Body of pancreas (tissue), 4 donors: ENCODE measurements around the gene EMILIN2.

Source experiments
- POLR2A ChIP-seq, 3 donors: fragments of 450-650 bp; IDR thresholded peaks; one replicate each; pipeline ENCODE4 v1.6.1; 2016; ENCODE audit warnings: antibody characterized with exemption in 3 of 3, mild to moderate bottlenecking in 2 of 3
- TF ChIP-seq, protein P1 (sequence below), 7 experiments: fragments of 450-650 bp in 4 of 7; fragments of 200-600 bp in 3 of 7; sonication (generic) in 3 of 7; IDR thresholded peaks; one replicate each; pipeline ENCODE4 v1.5.1; 2016 to 2019; ENCODE audit warnings: antibody characterized with exemption in 7 of 7

DNA sequence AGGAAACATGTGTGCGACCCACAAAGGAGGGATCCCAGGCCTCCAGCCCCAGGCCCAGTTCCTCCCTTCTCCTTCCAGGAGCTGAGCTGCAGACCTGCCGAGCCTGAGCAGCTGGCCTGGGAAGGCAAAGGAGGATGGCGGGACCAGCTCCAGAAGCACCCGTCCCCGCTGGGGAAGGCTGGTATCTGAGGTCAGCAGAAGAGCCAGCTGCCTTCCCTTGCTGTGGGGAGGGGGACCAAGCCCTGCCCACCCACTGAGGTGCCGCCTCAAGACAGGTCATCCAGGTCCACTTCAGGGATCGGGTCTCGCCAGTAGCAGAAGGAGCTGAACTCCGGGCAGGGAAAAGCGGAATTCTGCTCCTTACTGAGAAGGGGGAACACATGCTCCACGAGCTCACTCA, 73.2 kb downstream of the EMILIN2 start:
- TF ChIP-seq, protein P1, sequence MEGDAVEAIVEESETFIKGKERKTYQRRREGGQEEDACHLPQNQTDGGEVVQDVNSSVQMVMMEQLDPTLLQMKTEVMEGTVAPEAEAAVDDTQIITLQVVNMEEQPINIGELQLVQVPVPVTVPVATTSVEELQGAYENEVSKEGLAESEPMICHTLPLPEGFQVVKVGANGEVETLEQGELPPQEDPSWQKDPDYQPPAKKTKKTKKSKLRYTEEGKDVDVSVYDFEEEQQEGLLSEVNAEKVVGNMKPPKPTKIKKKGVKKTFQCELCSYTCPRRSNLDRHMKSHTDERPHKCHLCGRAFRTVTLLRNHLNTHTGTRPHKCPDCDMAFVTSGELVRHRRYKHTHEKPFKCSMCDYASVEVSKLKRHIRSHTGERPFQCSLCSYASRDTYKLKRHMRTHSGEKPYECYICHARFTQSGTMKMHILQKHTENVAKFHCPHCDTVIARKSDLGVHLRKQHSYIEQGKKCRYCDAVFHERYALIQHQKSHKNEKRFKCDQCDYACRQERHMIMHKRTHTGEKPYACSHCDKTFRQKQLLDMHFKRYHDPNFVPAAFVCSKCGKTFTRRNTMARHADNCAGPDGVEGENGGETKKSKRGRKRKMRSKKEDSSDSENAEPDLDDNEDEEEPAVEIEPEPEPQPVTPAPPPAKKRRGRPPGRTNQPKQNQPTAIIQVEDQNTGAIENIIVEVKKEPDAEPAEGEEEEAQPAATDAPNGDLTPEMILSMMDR (IDR thresholded peaks at IDR 0.05): no peak
- no peak for TF ChIP-seq POLR2A (IDR thresholded peaks at IDR 0.05)
